Measurements from ENCODE around the gene TMPRSS7.

TMPRSS7 gene

GRCh38 chr3:112086875-112087524 is 52.5 kb downstream of the TMPRSS7 start:
- TF ChIP-seq, protein P1, sequence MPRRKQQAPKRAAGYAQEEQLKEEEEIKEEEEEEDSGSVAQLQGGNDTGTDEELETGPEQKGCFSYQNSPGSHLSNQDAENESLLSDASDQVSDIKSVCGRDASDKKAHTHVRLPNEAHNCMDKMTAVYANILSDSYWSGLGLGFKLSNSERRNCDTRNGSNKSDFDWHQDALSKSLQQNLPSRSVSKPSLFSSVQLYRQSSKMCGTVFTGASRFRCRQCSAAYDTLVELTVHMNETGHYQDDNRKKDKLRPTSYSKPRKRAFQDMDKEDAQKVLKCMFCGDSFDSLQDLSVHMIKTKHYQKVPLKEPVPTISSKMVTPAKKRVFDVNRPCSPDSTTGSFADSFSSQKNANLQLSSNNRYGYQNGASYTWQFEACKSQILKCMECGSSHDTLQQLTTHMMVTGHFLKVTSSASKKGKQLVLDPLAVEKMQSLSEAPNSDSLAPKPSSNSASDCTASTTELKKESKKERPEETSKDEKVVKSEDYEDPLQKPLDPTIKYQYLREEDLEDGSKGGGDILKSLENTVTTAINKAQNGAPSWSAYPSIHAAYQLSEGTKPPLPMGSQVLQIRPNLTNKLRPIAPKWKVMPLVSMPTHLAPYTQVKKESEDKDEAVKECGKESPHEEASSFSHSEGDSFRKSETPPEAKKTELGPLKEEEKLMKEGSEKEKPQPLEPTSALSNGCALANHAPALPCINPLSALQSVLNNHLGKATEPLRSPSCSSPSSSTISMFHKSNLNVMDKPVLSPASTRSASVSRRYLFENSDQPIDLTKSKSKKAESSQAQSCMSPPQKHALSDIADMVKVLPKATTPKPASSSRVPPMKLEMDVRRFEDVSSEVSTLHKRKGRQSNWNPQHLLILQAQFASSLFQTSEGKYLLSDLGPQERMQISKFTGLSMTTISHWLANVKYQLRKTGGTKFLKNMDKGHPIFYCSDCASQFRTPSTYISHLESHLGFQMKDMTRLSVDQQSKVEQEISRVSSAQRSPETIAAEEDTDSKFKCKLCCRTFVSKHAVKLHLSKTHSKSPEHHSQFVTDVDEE (CRISPR knock-in tag; IDR thresholded peaks at IDR 0.05): no peak
- no peak for TF ChIP-seq GLIS3 (CRISPR knock-in tag; IDR thresholded peaks at IDR 0.05)
- TF ChIP-seq, protein P2, sequence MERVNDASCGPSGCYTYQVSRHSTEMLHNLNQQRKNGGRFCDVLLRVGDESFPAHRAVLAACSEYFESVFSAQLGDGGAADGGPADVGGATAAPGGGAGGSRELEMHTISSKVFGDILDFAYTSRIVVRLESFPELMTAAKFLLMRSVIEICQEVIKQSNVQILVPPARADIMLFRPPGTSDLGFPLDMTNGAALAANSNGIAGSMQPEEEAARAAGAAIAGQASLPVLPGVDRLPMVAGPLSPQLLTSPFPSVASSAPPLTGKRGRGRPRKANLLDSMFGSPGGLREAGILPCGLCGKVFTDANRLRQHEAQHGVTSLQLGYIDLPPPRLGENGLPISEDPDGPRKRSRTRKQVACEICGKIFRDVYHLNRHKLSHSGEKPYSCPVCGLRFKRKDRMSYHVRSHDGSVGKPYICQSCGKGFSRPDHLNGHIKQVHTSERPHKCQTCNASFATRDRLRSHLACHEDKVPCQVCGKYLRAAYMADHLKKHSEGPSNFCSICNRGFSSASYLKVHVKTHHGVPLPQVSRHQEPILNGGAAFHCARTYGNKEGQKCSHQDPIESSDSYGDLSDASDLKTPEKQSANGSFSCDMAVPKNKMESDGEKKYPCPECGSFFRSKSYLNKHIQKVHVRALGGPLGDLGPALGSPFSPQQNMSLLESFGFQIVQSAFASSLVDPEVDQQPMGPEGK (CRISPR knock-in tag; IDR thresholded peaks at IDR 0.05; ENCODE audit: borderline replicate concordance): no peak
- TF ChIP-seq ZFP30 (CRISPR knock-in tag; IDR thresholded peaks at IDR 0.05): no peak
- TF ChIP-seq BACH2 (CRISPR knock-in tag; IDR thresholded peaks at IDR 0.05; ENCODE audit: borderline replicate concordance): no peak
- TF ChIP-seq ISL1 (CRISPR knock-in tag; IDR thresholded peaks at IDR 0.05): no peak
- ATAC-seq: peak; percentile 9; the same call in 2 of the 3 replicates

DNA sequence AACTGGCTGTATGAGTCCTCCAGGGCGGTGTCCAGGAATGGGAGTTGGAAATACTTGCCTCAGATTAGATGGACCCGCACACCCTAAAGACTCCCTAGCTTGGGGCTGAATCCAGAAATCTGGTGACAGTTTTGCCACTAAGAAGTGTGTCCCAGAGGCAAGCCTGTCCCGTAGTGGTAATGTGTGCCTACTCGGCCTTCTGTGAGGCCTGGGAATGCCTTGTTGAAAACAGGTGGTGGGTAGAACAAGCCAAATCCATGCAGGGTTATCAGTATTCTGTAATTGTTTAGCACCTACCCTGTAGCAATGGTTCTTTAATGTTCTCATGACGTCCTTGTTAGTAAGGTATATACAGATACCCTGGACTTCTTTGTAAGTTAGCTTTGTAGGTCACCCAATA is 53.2 kb downstream of the TMPRSS7 start:
- no peak for TF ChIP-seq ARNTL (CRISPR knock-in tag; IDR thresholded peaks at IDR 0.05; ENCODE audit: borderline replicate concordance, low read depth)
- TF ChIP-seq ZFP30 (CRISPR knock-in tag; IDR thresholded peaks at IDR 0.05): no peak
- TF ChIP-seq ZNF70 (CRISPR knock-in tag; IDR thresholded peaks at IDR 0.05): no peak
- TF ChIP-seq TOX (CRISPR knock-in tag; IDR thresholded peaks at IDR 0.05; ENCODE audit: borderline replicate concordance): no peak
- TF ChIP-seq, protein P2 (CRISPR knock-in tag; IDR thresholded peaks at IDR 0.05; ENCODE audit: borderline replicate concordance): no peak
- TF ChIP-seq ZC3H10 (CRISPR knock-in tag; IDR thresholded peaks at IDR 0.05): no peak
- no peak for TF ChIP-seq GLIS3 (CRISPR knock-in tag; IDR thresholded peaks at IDR 0.05)
- TF ChIP-seq TCF4 (CRISPR knock-in tag; IDR thresholded peaks at IDR 0.05; ENCODE audit: borderline replicate concordance): no peak
- TF ChIP-seq, protein P3, sequence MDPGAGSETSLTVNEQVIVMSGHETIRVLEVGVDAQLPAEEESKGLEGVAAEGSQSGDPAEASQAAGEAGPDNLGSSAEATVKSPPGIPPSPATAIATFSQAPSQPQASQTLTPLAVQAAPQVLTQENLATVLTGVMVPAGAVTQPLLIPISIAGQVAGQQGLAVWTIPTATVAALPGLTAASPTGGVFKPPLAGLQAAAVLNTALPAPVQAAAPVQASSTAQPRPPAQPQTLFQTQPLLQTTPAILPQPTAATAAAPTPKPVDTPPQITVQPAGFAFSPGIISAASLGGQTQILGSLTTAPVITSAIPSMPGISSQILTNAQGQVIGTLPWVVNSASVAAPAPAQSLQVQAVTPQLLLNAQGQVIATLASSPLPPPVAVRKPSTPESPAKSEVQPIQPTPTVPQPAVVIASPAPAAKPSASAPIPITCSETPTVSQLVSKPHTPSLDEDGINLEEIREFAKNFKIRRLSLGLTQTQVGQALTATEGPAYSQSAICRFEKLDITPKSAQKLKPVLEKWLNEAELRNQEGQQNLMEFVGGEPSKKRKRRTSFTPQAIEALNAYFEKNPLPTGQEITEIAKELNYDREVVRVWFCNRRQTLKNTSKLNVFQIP (CRISPR knock-in tag; IDR thresholded peaks at IDR 0.05; ENCODE audit: borderline replicate concordance, low read depth): no peak
- no peak for TF ChIP-seq ISL1 (CRISPR knock-in tag; IDR thresholded peaks at IDR 0.05)
- TF ChIP-seq ZFP3 (CRISPR knock-in tag; IDR thresholded peaks at IDR 0.05): no peak
- TF ChIP-seq RARB (CRISPR knock-in tag; IDR thresholded peaks at IDR 0.05): no peak
- TF ChIP-seq, protein P1 (CRISPR knock-in tag; IDR thresholded peaks at IDR 0.05): no peak
- no peak for TF ChIP-seq OSR1 (CRISPR knock-in tag; IDR thresholded peaks at IDR 0.05)
- TF ChIP-seq ZNF565 (CRISPR knock-in tag; conservative IDR thresholded peaks at IDR 0.05; ENCODE audit: low read depth): no peak
- no peak for TF ChIP-seq ZNF8 (CRISPR knock-in tag; IDR thresholded peaks at IDR 0.05)
- no peak for ATAC-seq

DNA sequence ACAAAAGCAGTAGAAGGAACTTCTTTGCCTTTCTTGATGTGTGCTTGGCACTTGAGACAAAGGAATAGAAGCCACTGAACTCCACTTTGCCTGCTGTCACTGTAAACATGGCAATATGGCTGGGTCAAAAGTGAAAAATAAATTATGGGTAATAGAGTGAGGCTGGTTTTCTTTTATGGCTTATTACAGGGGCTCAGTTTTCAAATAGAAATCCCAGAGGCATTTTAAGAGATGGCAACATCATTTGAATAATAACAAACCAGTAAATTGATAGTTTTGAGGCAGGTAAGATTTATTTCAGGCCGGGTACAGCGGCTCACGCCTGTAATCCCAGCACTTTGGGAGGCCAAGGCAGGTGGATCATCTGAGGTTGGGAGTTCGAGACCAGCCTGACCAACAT is 54.4 kb downstream of the TMPRSS7 start:
- TF ChIP-seq ZC3H10 (CRISPR knock-in tag; IDR thresholded peaks at IDR 0.05): no peak
- TF ChIP-seq ESRRG (CRISPR knock-in tag; IDR thresholded peaks at IDR 0.05): no peak
- TF ChIP-seq PPARA (CRISPR knock-in tag; IDR thresholded peaks at IDR 0.05; ENCODE audit: borderline replicate concordance): no peak
- TF ChIP-seq, protein P3 (CRISPR knock-in tag; IDR thresholded peaks at IDR 0.05; ENCODE audit: borderline replicate concordance, low read depth): no peak
- no peak for TF ChIP-seq ISL1 (CRISPR knock-in tag; IDR thresholded peaks at IDR 0.05)
- no peak for TF ChIP-seq ARNTL (CRISPR knock-in tag; IDR thresholded peaks at IDR 0.05; ENCODE audit: borderline replicate concordance, low read depth)
- TF ChIP-seq GLIS3 (CRISPR knock-in tag; IDR thresholded peaks at IDR 0.05): no peak
- TF ChIP-seq, protein P4, sequence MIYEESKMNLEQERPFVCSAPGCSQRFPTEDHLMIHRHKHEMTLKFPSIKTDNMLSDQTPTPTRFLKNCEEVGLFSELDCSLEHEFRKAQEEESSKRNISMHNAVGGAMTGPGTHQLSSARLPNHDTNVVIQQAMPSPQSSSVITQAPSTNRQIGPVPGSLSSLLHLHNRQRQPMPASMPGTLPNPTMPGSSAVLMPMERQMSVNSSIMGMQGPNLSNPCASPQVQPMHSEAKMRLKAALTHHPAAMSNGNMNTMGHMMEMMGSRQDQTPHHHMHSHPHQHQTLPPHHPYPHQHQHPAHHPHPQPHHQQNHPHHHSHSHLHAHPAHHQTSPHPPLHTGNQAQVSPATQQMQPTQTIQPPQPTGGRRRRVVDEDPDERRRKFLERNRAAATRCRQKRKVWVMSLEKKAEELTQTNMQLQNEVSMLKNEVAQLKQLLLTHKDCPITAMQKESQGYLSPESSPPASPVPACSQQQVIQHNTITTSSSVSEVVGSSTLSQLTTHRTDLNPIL (CRISPR knock-in tag; IDR thresholded peaks at IDR 0.05; ENCODE audit: low read depth): no peak
- TF ChIP-seq ZNF8 (CRISPR knock-in tag; IDR thresholded peaks at IDR 0.05): no peak
- ATAC-seq: no peak
